ACC112 (cell line): ENCODE results near the gene BTG1.
A peak's percentile ranks its signal among the peaks of the same experiment; 100 is the strongest.
"Not testable (repeated sequence)": the region's sequence is repeated elsewhere in the genome, so short reads cannot be mapped to it uniquely, and the experiment has no call there.

Experiments used
- H2AFZ ChIP-seq: fragments of 200-600 bp; sonication (generic); one replicate; pipeline ENCODE4 v1.6.0; 2017; ENCODE audit warnings: antibody characterized with exemption, low read length; ENCODE audit not compliant: unreplicated experiment
- H3K27ac ChIP-seq: fragments of 200-600 bp; sonication (generic); 2 replicates; pipeline ENCODE4 v1.5.1; 2014; ENCODE audit warnings: low read depth, mild to moderate bottlenecking, antibody characterized with exemption, low read length, moderate library complexity
- H3K27me3 ChIP-seq: fragments of 200-600 bp; sonication (generic); 2 replicates; pipeline ENCODE4 v1.6.1; 2014; ENCODE audit warnings: mild to moderate bottlenecking, antibody characterized with exemption, low read length, moderate library complexity, mixed read lengths; ENCODE audit not compliant: insufficient read depth
- H3K36me3 ChIP-seq: fragments of 200-600 bp; sonication (generic); 2 replicates; pipeline ENCODE4 v1.6.1; 2016; ENCODE audit warnings: mild to moderate bottlenecking, antibody characterized with exemption, low read length, moderate library complexity, mixed read lengths; ENCODE audit not compliant: insufficient read depth
- H3K4me1 ChIP-seq: fragments of 200-600 bp; sonication (generic); one replicate; pipeline ENCODE4 v1.6.1; 2016; ENCODE audit warnings: low read length, mixed read lengths; ENCODE audit not compliant: insufficient read depth, unreplicated experiment, control insufficient read depth
- H3K4me3 ChIP-seq: fragments of 200-600 bp; sonication (generic); 2 replicates; pipeline ENCODE4 v1.5.1; 2014; ENCODE audit warnings: mild to moderate bottlenecking, low read depth, low read length
- H3K79me2 ChIP-seq: fragments of 200-600 bp; sonication (generic); one replicate; pipeline ENCODE4 v1.6.0; 2016; ENCODE audit warnings: low read length; ENCODE audit not compliant: control insufficient read depth, unreplicated experiment, insufficient read depth

Gene BTG1

DNA sequence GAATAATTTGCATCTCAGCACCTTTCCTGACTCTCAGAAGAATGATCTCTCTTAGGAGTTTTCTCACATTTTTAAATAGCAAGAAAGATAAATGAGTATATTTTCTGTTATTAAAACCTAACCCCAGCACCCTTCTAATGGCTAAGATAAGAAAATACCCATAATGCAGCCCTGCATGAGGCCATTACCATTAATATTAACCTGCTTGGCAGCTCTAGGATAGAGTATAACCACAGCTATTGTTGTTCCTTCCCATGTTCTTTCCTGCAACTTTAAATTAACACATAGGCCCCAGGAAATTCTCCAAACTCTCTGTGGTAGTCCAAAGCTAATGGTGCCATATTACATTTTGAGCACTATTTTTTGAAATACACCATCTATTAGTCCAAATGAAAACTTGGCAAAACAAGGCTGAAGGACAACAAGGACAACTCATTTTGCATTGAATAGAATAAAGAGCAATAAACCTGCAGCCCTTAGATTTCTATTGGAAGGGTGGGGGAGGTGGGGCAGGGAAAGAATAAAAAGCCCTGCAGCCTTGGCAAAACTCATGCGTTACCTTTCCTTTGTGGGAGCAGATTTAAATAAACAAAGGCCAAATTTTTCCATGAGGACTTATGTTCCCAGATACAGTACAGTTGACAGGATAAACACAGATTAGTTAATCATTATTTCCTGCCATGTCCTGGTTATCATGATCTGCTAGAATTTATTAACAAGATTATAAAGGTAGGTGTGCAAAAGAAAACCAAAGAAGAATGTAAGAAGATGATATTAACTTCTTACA, 46.9 kb downstream of the BTG1 start:
- no peak overlapping the region for H2AFZ ChIP-seq
- no peaks in the 10 kb centered on the region for H3K36me3 ChIP-seq
- no peaks in the 10 kb centered on the region for H3K27me3 ChIP-seq
- no peak overlapping the region for H3K4me3 ChIP-seq
- no peak overlapping the region for H3K27ac ChIP-seq
- peaks cover 24% of the 10 kb centered on the region for H3K4me1 ChIP-seq
- no peaks in the 10 kb centered on the region for H3K79me2 ChIP-seq

DNA sequence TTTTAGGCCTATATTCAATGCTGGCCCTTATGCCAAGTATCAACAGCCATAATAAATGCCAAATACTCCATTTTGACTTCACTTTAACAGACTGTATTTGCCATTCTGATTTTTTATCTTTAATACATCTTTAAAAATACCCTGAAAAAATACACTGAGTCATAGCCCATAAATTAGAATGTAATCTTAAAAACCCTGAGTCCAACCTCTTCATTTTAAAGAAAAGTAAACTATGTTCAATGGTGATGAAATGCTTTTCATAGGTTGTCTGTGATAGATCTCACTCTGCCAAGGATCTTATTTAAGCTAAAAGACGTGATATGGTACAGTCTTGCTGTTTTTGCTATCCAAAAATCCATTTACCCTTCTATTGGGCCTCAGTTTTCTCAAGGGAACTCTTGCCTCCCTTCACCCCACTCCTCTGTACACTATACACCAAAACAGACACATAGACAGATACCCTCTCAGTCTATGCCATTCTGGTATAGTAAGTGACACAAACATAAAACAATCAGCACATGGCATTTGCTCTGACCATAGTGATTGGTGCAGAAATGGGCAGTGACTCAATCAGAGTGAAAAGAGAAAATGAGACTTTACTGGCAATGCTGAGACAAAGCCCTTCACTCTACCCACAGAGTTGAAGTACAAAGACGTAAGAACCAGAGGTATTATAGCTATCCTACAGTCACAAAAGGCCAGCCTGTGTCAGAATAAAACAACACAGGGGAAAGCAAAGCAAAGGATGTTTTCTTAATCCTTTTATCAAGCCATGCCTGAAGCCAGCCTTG, 49.1 kb downstream of the BTG1 start:
- peak overlapping the region; percentile 45 for H3K27ac ChIP-seq
- peak overlapping the region; percentile 87 for H2AFZ ChIP-seq

DNA sequence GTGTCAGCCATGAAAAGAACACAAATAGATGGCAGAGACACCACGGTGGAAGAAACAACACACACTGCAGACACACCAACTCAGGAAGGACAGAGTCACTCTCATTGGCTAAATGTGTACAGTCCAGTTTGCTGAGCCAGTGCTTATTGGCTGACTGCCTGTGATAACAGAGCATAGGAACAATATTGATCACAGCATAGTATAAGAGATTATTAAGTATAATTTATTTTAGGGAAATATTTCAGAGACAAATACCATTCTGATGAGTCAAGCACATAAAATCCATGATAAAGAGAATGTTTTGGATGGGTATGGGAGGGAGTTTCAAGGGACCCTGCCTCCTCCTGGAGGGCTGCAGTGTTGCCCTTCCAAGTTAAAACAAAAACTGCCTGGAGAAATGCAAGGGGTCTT, 50.9 kb downstream of the BTG1 start:
- Histone ChIP-seq H3K4me1 (peaks cover 24% of the 10 kb centered on the region), H3K4me3 (no peak overlapping the region), H3K79me2 (no peaks in the 10 kb centered on the region), H3K36me3 (no peaks in the 10 kb centered on the region), H3K27me3 (no peaks in the 10 kb centered on the region), H2AFZ (no peak overlapping the region), H3K27ac (peak overlapping the region; percentile 47)

More for the DNA sequence above, 49.1 kb downstream of the BTG1 start:
- no peaks in the 10 kb centered on the region for H3K79me2 ChIP-seq
- peaks cover 24% of the 10 kb centered on the region for H3K4me1 ChIP-seq
- H3K36me3 ChIP-seq = no peaks in the 10 kb centered on the region
- no peaks in the 10 kb centered on the region for H3K27me3 ChIP-seq
- no peak overlapping the region for H3K4me3 ChIP-seq

DNA sequence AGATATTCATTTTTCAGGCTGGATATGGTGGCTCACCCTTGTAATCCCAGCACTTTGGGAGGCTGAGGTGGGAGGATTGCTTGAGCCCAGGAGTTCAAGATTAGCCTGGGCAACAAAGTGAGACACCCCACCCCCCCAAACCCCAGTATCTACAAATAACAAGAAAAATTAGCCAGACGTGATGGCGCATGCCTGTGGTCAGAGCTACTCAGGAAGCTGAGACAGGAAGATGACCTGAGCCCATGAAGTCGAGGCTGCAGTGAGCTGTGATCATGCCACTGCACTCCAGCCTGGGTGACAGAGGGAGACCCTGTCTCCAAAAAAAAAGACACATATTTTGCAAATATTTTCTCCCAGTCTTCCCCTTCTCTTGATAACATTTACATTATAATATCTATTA, 51.3 kb downstream of the BTG1 start:
- not testable (repeated sequence) for H3K4me3 ChIP-seq, H2AFZ ChIP-seq, H3K79me2 ChIP-seq, H3K36me3 ChIP-seq, H3K27me3 ChIP-seq
- Histone ChIP-seq H3K27ac (peak overlapping the region; percentile 47), H3K4me1 (peaks cover 27% of the 10 kb centered on the region)
